HEK293 (cell line): ENCODE measurements around the gene SLC36A4.

ENCODE experiments used
- SP3 ChIP-seq: fragments of 450-650 bp; formaldehyde crosslinking; IDR thresholded peaks from 2 replicates; pipeline ENCODE4 v1.5.1; 2016; ENCODE audit warnings: missing biosample characterization, missing genetic modification characterization
- ZNF112 ChIP-seq: fragments of 450-650 bp; formaldehyde crosslinking; IDR thresholded peaks from 2 replicates; pipeline ENCODE4 v1.5.0; 2017; ENCODE audit warnings: missing biosample characterization, missing genetic modification characterization
- ZNF274 ChIP-seq, 2 experiments: fragments of 200-500 bp in 1 of 2; fragments of 450-650 bp in 1 of 2; sonication (Bioruptor generic) in 1 of 2; formaldehyde crosslinking in 1 of 2; IDR thresholded peaks; 2 replicates each; pipeline versions ENCODE4 v1.5.1 to v1.6.1; 2014 to 2016; ENCODE audit warnings: borderline replicate concordance in 1 of 2, inconsistent platforms in 1 of 2, low read length in 1 of 2, missing biosample characterization in 1 of 2, missing genetic modification characterization in 1 of 2
- ZNF624 ChIP-seq: fragments of 450-650 bp; formaldehyde crosslinking; IDR thresholded peaks from 2 replicates; pipeline ENCODE4 v1.5.1; 2017; ENCODE audit warnings: missing biosample characterization, missing genetic modification characterization
- TF ChIP-seq, protein P1 (sequence below): fragments of 450-650 bp; formaldehyde crosslinking; IDR thresholded peaks from 2 replicates; pipeline ENCODE4 v1.5.1; 2016; ENCODE audit warnings: missing biosample characterization, missing genetic modification characterization
- TF ChIP-seq, protein P2 (sequence below): fragments of 450-650 bp; formaldehyde crosslinking; IDR thresholded peaks from 2 replicates; pipeline ENCODE4 v1.5.1; 2016; ENCODE audit warnings: missing biosample characterization, missing genetic modification characterization, low read depth

- no peak for TF ChIP-seq ZNF624 (tag by site-specific recombination)
- TF ChIP-seq, protein P1, sequence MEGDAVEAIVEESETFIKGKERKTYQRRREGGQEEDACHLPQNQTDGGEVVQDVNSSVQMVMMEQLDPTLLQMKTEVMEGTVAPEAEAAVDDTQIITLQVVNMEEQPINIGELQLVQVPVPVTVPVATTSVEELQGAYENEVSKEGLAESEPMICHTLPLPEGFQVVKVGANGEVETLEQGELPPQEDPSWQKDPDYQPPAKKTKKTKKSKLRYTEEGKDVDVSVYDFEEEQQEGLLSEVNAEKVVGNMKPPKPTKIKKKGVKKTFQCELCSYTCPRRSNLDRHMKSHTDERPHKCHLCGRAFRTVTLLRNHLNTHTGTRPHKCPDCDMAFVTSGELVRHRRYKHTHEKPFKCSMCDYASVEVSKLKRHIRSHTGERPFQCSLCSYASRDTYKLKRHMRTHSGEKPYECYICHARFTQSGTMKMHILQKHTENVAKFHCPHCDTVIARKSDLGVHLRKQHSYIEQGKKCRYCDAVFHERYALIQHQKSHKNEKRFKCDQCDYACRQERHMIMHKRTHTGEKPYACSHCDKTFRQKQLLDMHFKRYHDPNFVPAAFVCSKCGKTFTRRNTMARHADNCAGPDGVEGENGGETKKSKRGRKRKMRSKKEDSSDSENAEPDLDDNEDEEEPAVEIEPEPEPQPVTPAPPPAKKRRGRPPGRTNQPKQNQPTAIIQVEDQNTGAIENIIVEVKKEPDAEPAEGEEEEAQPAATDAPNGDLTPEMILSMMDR: no peak
- no peak for TF ChIP-seq SP3 (tag by site-specific recombination)
- TF ChIP-seq, protein P2, sequence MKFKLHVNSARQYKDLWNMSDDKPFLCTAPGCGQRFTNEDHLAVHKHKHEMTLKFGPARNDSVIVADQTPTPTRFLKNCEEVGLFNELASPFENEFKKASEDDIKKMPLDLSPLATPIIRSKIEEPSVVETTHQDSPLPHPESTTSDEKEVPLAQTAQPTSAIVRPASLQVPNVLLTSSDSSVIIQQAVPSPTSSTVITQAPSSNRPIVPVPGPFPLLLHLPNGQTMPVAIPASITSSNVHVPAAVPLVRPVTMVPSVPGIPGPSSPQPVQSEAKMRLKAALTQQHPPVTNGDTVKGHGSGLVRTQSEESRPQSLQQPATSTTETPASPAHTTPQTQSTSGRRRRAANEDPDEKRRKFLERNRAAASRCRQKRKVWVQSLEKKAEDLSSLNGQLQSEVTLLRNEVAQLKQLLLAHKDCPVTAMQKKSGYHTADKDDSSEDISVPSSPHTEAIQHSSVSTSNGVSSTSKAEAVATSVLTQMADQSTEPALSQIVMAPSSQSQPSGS (tag by site-specific recombination): no peak
- no peak for TF ChIP-seq ZNF274 (IDR thresholded peaks at IDR 0.05; ENCODE audit: low read length)
- no peak for TF ChIP-seq ZNF274 (tag by site-specific recombination; IDR thresholded peaks at IDR 0.05; ENCODE audit: borderline replicate concordance)
- no peak for TF ChIP-seq ZNF112 (tag by site-specific recombination)
Observed at GRCh38 chr11:93159721-93160120, 38.1 kb downstream of the SLC36A4 start.
